ENCODE results near the gene BAZ2B. TPM values are rescaled to one million over a fixed set of nuclear protein-coding genes. Genes with fewer than 3 reads are reported as not detected.

BAZ2B gene
- total and polyA plus RNA-seq, 2 of the 13 experiments (the other 11 are each of a cell fraction or from before 2014, with no cell fraction given) = 14.0 to 15.1 TPM

DNA sequence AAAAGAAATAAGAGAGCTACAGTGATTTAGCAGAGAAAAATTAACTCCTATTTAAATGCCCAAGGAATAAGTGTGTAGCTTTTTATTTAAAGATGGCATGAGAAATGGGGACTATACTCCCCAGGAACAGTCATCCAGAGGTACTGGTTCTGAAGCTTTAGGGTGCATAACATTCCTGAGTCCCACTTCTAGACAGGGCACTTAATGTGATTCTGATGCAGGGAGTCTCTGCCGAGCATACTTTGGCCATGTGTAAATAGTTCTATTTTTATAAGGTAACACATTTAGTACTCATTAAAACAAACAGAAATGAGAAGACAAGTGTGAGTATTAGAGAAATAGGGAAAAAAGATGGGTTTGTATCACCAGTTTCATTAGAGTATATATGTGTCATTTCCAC is 175.2 kb downstream of the BAZ2B start (continued):
- no peak for TF ChIP-seq ZNF446 (CRISPR knock-in tag; IDR thresholded peaks at IDR 0.05)
- no peak for TF ChIP-seq HNRNPL (IDR thresholded peaks at IDR 0.05; ENCODE audit: low read depth, low read length)
- TF ChIP-seq ZNF709 (CRISPR knock-in tag; IDR thresholded peaks at IDR 0.05) = no peak

- TF ChIP-seq, protein P1, sequence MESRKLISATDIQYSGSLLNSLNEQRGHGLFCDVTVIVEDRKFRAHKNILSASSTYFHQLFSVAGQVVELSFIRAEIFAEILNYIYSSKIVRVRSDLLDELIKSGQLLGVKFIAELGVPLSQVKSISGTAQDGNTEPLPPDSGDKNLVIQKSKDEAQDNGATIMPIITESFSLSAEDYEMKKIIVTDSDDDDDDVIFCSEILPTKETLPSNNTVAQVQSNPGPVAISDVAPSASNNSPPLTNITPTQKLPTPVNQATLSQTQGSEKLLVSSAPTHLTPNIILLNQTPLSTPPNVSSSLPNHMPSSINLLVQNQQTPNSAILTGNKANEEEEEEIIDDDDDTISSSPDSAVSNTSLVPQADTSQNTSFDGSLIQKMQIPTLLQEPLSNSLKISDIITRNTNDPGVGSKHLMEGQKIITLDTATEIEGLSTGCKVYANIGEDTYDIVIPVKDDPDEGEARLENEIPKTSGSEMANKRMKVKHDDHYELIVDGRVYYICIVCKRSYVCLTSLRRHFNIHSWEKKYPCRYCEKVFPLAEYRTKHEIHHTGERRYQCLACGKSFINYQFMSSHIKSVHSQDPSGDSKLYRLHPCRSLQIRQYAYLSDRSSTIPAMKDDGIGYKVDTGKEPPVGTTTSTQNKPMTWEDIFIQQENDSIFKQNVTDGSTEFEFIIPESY (CRISPR knock-in tag; IDR thresholded peaks at IDR 0.05) = no peak
- TF ChIP-seq, protein P2, sequence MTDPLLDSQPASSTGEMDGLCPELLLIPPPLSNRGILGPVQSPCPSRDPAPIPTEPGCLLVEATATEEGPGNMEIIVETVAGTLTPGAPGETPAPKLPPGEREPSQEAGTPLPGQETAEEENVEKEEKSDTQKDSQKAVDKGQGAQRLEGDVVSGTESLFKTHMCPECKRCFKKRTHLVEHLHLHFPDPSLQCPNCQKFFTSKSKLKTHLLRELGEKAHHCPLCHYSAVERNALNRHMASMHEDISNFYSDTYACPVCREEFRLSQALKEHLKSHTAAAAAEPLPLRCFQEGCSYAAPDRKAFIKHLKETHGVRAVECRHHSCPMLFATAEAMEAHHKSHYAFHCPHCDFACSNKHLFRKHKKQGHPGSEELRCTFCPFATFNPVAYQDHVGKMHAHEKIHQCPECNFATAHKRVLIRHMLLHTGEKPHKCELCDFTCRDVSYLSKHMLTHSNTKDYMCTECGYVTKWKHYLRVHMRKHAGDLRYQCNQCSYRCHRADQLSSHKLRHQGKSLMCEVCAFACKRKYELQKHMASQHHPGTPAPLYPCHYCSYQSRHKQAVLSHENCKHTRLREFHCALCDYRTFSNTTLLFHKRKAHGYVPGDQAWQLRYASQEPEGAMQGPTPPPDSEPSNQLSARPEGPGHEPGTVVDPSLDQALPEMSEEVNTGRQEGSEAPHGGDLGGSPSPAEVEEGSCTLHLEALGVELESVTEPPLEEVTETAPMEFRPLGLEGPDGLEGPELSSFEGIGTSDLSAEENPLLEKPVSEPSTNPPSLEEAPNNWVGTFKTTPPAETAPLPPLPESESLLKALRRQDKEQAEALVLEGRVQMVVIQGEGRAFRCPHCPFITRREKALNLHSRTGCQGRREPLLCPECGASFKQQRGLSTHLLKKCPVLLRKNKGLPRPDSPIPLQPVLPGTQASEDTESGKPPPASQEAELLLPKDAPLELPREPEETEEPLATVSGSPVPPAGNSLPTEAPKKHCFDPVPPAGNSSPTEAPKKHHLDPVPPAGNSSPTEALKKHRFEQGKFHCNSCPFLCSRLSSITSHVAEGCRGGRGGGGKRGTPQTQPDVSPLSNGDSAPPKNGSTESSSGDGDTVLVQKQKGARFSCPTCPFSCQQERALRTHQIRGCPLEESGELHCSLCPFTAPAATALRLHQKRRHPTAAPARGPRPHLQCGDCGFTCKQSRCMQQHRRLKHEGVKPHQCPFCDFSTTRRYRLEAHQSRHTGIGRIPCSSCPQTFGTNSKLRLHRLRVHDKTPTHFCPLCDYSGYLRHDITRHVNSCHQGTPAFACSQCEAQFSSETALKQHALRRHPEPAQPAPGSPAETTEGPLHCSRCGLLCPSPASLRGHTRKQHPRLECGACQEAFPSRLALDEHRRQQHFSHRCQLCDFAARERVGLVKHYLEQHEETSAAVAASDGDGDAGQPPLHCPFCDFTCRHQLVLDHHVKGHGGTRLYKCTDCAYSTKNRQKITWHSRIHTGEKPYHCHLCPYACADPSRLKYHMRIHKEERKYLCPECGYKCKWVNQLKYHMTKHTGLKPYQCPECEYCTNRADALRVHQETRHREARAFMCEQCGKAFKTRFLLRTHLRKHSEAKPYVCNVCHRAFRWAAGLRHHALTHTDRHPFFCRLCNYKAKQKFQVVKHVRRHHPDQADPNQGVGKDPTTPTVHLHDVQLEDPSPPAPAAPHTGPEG (CRISPR knock-in tag; IDR thresholded peaks at IDR 0.05) = no peak
- TF ChIP-seq SIN3B (IDR thresholded peaks at IDR 0.05; ENCODE audit: low read length) (no peak), ZNF570 (CRISPR knock-in tag; IDR thresholded peaks at IDR 0.05; ENCODE audit: borderline replicate concordance) (no peak), ZNF12 (CRISPR knock-in tag; IDR thresholded peaks at IDR 0.05) (no peak), SRSF1 (optimal IDR thresholded peaks at IDR 0.05; ENCODE audit: low read depth, low read length) (no peak), ZBTB7B (CRISPR knock-in tag; IDR thresholded peaks at IDR 0.05) (no peak), MBNL3 (CRISPR knock-in tag; conservative IDR thresholded peaks at IDR 0.05) (no peak), CENPX (CRISPR knock-in tag; IDR thresholded peaks at IDR 0.05) (no peak)
- DNase-seq (ENCODE audit: low spot score) = no peak
- CTCF ChIA-PET (ENCODE audit: low intra/inter-chr PET ratio, low total read pairs) = no interaction called here
- no peak overlapping the region for H2AFZ ChIP-seq (ENCODE audit: low read length)
- H3K4me2 ChIP-seq (ENCODE audit: low read depth, low read length) = no peak overlapping the region
- no TSS peak for BruUV-seq (replicated peaks)
- no peaks in the 10 kb centered on the region for H3K4me1 ChIP-seq (ENCODE audit: insufficient read depth, low read length)
- POLR2A ChIA-PET = no interaction called here
- intact Hi-C loops (cut with micrococcal nuclease; ENCODE audit: unreplicated experiment) (no loop called here), in situ Hi-C loops (cut with HindIII; ENCODE audit: extremely low pct_ligation_motif_present, low pct_unique_long_range_greater_than_20kb) (no loop called here)
- no peak for ATAC-seq
- no peaks in the 10 kb centered on the region for H4K20me1 ChIP-seq (ENCODE audit: insufficient read depth, low read length)
- H3K36me3 ChIP-seq (replicated peaks in 1 of 2; ENCODE audit: control insufficient read depth in 1 of 2, insufficient read depth in 2 of 2, low read length in 2 of 2) = peaks cover 0 to 7% of the 10 kb centered on the region in 2 experiments; a peak in 2 of 5 replicates
- H3K27me3 ChIP-seq (ENCODE audit: control insufficient read depth in 1 of 2, insufficient read depth in 2 of 2, low read length in 2 of 2) = no peaks in the 10 kb centered on the region
- no peak for FAIRE-seq
- H3K27ac ChIP-seq (ENCODE audit: extremely low read length, insufficient read depth, low read length) = no peak overlapping the region
- H3K79me2 ChIP-seq (ENCODE audit: insufficient read depth, low read length) = no peaks in the 10 kb centered on the region
- H3K9me3 ChIP-seq (ENCODE audit: low read length) = no peaks in the 10 kb centered on the region
- no peak overlapping the region for H3K9ac ChIP-seq (ENCODE audit: insufficient read depth, low read depth, low read length)
- H3K4me3 ChIP-seq (replicated peaks in 1 of 3; ENCODE audit: insufficient read depth in 1 of 3, low read depth in 2 of 3, low read length in 3 of 3) = no peak overlapping the region
These were observed 176.9 kb downstream of the BAZ2B start for GRCh38 chr2:159439421-159439820.
